HG02798 (cell line): ENCODE results near the gene RIC3.

Source experiments
- ATAC-seq: cut with Tn5 transposase; IDR thresholded peaks from one replicate; pipeline ENCODE4 v1.9.1; 2021; ENCODE audit warnings: mild to moderate bottlenecking; ENCODE audit not compliant: unreplicated experiment, poor library complexity

The RIC3 gene

DNA sequence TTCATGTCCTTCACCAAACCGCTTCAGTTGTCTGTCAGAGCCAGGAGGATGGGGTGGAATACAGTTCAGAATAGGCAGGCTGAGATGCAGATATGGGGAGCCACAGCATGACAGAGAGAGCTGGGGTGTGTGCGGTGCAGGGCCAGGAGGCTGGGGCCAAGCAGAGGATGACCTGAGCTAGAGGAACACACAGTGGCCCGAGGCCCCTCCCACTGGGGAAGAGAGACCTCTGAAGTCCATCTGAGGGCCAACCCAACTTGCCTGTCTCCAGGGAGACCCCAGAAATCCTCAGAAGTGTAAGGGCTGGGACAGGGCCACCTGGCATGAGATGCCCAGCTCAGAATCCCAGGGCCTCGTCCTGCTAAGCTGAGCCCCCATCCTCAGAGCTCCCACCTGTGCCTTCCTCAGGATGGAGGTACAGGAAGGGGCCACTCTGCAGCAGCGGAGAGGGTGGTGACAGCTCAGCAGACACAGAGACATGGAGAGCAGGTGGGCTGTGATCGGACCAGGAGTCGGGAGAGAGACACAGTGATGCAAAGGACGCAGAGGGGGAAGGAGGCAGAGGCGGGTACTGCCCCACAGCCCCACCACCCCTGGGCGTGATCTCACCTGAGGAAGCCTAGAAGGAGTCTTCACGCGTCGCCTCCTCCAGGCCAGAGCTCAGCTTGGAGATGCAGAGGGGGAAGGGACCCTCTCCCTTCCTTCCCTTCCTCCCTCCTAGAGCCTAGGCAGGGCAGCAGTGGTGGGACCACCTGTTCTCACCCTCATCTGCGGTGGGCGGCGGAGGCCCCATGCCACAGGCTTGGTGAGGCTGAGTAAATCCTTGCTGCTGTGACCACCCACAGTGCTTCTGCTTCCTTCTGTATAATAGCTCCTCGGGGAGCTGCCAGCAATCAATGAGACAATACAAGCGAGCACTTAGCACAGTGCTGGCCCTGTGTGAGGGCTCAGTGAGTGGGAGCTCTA lies 96.9 kb downstream of the RIC3 start:
- ATAC-seq: no peak

DNA sequence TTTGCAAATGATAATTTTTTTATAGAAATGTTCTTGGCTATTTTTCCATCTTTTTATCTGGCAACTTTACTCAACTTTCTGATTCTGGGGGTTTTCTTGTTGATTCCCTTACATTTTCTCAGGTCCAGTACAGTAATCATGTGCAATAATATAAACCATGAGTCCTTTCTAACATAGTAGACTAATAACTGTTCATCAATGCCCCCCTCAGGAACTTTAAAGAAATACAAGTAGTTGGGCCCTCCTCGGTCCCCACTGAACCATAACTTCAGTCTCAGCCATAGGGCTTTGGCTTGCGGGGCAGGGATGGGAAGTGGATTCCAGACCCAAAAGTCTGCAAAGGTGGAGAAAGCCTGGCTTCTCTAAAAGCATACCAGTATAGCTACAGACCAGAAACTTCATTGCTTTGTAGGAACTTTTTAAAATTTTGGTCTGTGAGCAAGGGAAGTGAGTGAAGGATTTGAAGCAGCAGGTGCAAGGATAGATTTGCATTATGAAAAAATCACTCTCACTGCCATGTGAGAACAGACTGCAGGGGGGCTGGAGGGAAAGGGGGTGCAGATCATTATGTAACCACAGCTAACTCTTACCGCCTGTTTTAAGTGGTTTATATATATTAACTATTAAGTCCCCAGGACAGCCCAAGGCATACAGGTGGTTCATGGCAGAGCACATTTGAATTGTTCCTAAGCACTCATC lies 98.3 kb downstream of the RIC3 start:
- ATAC-seq: peak; percentile 63

DNA sequence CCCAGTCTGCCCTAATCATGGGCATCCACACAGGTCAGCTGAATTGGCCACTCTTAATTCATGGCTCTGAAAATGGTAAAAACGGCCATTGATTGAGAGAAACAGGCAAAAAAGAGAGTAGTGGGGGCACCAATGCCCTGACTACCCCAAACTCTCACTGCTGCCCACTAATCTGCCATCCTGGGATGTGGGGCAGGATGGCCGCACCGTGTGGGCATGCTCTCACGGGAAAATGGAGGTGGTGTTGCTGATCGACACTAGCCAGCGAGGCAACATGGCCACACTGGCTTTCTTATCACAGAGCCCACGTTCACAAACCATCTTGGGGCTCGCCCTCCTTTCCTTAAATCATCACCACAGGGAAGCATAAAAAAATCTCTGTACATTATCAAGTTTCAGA lies 99.1 kb downstream of the RIC3 start:
- ATAC-seq: no peak

DNA sequence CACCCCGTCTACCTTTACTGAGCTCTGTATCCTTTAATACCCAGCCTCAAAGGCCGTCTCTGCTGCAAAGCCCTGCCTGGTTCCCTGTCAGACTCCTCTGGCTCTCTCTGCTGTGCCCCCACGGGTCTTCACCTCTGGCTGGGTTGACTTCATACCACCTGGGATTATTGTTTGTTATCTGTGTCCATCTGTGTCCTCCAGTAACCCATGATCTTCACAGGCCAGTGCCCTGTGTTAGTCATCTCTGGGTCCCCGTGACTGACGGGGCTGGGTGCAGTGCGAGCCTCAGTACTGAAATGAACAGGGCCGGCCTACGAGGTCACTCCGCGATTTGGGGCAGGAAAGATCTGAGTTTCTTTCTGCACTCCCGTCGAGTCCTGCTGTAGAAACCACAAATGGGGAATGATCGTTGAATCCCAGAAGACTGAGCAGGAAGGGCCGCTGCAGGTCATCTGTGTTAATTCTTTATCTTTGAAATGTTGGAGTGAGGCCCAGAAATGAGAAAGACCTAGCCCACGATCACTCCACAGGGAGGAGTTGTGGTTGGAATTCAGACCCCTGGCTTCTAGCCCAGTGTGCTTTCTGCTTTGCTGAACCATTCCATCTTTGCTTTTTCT lies 100.1 kb downstream of the RIC3 start:
- no peak for ATAC-seq

DNA sequence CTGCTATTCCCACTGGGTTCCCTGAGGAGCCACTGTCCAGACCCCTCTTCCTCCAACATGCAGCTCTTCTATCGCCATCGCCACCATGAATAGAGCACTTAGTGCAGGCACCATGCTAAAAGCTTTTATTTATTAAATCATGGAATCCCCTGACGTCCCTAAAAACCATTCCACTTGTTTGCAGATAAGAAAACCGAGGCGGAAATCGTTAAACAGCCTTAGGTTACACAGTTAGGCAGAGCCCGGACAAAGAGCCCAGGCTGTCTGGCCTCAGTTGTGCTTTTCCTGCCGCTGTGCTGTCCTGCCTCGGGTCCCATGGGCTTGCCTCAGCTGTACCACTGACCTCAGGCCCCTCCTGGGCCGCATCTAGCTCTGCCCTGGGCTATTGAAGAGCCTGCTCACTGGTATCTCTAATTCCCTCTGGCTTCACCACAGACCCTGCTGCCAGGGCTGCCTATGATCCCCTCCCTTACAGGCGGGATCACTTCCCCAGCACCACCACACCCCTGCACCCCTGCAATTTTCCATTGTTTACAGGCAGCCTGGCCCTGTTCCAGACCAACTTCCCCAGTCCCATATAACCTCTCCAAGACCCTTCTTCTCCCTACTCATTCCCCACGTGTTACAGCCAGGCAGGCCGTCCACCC lies 100.8 kb downstream of the RIC3 start:
- no peak for ATAC-seq

DNA sequence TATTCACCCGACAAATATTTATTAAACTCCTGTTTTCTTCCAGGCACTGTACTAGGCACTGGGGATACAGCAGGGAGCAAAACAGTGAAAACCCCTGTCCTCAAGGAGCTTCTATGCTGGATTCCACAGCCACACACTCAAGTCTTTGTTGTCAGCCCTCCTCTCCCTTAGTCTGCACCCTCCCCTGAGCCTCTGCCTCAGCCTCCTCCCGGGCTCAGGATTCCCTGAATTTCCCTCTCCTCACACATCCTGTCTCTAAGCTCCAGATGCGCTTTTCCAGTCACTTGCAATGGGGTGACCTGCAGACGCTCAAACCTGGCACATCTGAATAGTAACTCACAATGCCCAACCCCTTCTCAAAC lies 101.3 kb downstream of the RIC3 start:
- ATAC-seq: no peak

DNA sequence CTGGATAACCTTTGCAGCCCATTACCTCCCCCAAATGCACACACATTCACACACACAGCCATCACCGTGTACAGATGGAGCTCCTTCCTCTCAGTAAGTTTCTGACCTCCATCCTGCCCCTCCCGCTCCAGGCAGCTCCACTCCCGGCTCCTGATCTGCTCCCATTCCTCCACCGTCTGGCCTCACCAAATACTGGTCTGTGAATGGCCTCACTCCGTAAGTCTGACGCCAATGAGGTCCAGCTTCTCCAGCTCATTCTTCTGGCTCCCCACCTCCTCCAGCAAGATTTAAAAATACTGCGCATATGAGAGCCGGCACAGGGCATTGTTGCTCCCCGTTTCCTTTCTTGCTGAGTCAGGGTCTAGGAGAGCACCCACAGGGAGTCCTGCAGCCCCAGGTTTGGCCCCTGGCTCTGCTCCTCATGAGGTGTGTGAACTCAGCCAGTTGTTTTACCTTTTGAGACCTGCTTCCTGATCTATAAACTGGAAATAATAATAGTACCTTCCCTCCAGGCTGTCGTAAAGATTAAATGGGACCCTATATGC lies 101.8 kb downstream of the RIC3 start:
- ATAC-seq: no peak

DNA sequence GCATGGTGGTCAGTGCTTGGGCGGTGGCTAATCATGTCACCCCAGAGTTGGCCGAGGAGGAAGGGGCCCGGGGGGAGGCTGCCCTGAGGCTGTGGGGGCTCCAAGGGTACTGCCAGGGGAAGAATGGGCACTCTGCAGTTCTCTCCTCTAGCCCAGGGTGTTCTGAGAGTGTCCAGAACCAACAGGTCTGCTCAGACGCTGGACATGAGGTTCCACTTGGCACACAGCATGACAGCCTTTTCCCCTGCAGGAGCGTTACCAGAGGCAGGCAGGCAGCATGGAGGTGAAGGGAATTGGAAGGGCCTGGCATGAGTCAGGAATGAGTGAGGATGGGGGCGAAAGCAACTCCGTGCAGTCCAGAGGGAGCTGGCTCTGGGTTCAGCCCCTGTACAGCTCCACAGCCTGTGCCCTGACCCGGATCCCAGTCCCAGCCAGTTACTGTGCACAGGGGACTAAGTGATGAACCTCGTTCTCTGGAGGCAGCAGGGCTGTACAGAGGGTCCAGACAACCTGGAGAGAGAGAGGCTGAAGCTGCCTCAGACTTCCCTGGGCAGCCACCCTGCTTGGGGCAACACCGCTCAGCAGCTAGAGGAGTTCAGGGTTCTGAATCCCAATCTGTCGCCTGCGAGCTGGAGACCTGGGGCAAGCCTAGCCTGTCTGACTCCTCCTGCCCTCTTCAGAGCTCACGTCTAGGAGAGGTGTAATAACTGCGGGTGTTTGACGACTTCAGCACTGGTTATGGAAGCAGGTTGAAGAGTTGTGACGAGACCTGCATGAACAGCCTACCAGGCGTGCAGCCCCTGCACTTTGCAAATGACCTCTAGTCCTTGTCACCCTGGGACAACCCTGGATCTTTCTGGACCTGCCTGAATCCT lies 102.6 kb downstream of the RIC3 start:
- ATAC-seq: no peak

DNA sequence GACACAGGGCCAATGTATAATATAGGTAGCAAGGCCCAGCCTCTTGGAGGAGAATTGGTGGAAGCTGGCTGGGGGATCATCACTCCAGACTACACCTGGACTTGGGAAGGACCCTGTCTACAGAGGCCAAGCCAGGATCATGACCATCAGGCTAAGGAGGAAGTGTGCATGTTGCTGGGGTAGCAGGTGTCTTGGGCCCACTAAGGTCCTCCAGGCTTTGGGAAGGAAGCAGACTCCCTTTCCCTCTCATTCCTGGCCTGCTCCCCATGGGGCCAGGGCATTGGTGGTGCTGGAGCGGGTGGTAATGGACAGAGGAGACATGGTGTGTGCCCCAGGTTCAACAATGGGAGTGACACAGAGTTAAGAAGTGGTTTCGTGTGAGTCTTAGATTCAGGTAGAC lies 103.8 kb downstream of the RIC3 start:
- no peak for ATAC-seq

DNA sequence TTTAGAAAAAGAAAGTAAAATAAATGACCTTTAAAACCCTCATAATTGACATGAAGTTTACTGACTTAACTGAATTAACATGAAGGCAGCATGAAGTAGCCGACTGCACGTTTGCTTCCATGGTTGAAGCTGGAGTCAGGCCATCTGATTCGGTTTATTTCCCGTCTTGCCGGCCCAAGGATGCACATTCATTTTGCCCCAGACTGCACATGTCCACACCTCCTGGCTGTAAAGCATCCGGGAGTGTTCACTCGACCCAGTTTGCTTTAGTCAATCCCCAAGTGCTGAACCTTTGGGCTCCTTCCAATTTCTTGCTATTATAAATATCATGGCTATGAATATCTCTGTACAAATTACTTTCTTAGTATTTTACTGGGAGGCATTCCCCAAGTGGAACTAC lies 105.5 kb downstream of the RIC3 start:
- ATAC-seq: no peak

DNA sequence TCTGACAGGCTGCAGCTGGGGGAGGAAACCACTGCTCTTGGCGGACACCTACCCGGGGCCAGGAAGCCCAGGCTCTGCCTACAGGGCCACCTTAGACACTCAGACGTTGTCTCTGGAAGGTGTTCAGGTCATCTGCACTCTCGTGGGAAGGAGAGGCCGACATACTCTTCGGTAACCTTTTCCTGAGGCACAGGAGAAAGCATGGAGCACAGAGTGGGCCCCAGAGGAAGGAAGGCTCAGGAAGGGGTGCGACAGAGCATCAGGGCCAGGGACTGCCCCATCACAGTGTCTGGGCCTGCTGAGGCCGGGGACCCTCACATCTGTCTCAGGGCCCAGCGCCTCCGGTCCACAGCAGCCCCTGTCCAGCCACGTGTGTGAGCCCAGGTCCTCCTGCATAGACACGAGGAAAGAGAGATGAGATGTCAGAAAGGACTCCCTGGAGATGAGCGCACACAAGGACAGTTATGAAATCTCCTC lies 106.0 kb downstream of the RIC3 start:
- ATAC-seq: no peak

DNA sequence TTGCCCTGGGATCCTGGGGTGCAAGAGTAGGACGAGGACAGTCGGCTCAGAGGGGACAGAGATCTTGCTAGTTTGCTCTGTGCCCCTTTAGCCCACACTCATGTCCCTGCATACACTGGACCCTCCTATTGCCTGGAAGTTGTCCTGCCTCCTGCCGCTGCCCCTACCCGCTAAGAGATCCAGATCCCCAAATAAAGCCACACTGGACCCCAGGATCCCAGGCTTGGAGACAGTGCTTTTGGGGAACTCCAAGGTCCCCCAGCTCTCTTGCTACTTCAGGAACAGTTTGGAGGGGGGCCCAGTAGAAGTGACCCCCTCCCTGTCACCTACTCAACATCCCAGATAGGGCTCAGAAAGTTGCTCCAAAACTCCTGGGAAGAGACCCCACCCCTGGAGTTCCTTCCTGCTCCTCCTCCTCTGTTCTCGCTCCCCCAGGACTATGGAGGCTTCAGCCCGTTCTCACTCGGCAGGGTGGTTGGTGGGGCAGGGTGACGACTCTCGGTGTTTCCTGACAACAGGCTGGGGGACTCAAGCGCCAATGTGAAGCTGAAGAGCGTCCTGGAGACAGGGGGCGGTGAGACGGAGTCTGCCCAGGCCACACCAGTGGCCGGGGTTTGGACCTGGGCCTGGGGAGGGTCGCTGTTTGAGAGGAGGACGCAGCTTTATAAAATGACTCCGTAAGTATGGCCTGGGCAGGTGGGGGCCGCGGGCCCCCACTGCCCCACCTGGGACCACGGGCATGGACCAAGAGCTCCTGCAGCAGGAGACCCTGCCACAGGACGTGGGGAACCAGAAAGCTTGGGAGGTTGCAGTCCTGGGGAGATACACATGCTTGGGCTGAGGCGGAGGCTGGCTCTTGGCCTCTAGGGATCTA lies 107.0 kb downstream of the RIC3 start:
- no peak for ATAC-seq

DNA sequence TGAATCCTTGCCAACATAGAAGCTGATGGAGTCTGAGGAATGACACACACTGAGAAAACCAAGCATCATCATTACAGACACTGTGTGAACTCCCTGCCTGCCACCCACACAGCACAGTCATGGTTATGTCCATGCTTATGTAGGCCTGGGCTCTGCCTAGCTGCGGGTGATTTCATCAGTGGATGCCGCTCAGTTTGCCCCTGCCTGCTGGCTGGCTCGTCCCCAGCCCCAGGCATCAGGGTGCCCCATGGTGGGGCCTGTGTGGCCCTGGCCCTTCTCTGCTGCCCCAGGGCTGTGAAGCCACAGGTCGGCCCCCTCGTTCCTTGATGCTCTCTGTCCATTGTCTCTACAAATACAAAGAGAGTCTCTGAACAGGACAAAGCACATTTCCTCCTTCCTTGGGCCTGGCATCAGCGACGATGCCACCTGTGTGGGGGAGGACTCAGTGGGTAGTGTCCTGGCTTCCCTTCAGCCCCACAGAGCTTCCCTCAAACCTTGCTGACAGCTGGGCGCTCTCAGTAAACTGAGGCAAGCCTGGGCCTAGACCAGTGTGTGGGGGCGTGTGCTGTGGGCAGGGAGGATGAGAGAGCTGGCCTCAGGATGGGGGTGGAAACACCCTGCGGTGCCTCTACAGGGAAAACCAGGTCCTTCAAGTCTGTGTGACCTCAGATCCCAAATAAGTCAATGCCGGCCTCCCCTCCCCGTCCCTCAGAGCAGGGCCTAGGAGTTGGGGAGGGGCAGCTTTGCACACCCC lies 107.8 kb downstream of the RIC3 start:
- ATAC-seq: no peak

DNA sequence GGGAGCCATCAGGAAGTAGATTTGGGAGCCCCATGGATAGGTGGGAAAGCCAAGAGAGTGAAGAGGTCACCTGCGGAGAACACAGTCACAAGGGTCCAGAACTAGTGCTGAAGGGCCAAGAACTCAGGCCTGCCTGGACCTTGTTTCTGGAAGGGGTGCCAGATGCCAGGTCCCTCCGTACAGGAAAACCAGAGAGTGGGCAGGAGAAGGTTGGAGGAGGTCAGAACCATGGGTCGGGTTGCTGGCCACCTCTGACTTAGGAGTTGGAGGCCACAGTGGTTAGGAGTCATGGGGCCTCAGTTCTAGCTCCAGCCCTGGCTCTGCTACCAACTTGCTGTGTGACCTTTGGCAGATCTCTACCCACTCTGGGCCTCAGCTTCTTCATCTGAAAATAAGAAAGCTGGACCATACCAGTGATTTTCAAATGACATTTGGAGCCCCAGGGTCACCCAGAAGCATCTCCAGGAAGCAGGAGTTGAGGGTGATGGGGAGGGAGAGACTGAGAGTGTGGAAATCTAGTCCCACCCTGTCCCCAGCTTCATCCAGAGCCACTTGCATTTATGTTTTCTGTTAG lies 108.6 kb downstream of the RIC3 start:
- ATAC-seq: no peak

DNA sequence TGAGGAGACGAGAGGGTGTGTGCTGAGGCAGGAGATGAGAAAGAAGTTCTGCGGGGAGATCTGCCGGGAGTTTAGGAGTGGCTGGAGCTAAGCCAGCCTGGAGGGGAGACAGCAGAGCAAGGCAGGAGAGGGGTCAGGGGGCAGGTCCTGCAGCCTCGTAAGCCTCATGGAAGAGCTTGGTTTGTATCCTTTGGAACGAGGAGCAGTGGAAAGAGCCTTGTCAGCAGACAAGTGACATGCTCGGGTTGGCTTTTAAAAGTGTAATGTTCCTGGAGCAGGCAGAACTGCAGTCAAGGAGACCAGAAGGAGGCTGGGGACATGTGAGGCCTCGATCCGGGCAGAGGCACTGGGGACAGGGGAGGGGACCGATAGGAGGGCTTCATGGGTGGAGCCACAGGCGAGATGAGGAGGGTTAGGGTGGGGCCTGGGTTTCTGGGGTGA lies 109.2 kb downstream of the RIC3 start:
- ATAC-seq: no peak

DNA sequence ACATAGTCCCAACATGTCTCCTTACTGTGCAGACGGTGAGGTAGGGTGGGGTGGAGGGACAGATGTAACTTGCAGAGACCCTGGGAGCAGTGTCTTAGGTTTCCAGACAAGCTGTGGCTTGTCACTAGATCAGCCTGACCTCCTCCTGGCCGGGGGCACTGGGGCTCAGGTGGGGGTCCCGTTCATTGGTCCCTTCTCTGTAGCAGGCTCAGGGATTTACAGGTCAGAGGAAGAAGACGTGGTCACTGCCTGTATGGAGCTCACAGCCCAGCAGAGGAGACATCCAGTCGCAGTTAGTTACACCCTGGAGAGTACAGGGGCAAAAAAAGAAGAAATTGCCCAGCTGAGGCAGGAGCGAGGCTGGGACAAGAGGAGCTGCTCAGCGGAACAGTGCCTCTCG lies 109.8 kb downstream of the RIC3 start:
- no peak for ATAC-seq

DNA sequence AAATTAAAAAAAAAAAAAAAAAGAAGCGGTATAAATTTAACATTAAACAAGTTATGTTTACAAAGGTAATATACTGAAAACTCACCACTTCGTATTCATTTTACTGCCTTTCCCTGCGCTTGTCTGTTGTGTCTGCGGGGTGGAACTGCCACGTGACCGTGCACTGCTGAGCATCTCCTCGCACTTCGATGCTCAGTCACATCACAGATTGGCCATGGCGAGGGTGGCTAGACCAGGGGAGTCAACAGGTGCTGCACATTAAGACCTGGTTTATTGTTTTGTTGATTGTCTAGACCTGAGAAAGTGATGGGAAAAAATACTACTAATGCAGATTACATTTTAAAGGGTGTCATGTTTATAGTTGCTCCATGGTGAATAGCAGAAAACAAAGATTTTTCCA lies 110.6 kb downstream of the RIC3 start:
- no peak for ATAC-seq
